ENCODE measurements around the gene ZAR1L. TPM values are rescaled to one million over a fixed set of nuclear protein-coding genes. Genes with fewer than 3 reads are reported as not detected.

ZAR1L gene
- total RNA-seq, 1 donor = under 0.01 TPM

GRCh38 chr13:32282096-32282711, 33.0 kb downstream of the ZAR1L start:
- no peak overlapping the region for H3K4me3 ChIP-seq (ENCODE audit: low read depth, low read length)
- DNase-seq (ENCODE audit: low read depth) = no peak
- no peak for TF ChIP-seq CTCF (IDR thresholded peaks at IDR 0.05; ENCODE audit: insufficient read depth, low read depth, low read length)

DNA sequence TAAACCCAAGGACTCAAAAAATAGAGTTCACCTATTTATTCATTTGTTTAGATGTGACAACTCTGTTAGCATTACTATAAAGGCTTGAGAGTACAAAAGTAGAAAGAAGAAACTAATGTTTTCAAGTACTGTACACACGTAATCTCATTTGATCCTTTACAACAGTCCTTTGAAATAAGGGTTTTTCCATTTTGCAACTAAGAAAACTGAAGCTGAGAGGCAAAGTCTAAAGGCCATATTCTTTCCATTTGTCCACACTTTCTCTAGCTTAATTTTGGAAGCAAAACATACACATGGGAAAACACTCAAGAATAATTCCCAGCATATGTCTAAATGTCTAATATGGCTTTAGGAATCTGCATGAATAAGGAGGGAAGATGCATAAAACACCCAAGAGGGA, 34.1 kb downstream of the ZAR1L start:
- no peak for DNase-seq (ENCODE audit: low read depth)
- no peak overlapping the region for H3K4me3 ChIP-seq (ENCODE audit: low read depth, low read length)
- TF ChIP-seq CTCF (IDR thresholded peaks at IDR 0.05; ENCODE audit: insufficient read depth, low read depth, low read length) = no peak

GRCh38 chr13:32278426-32278825, 36.7 kb downstream of the ZAR1L start:
- no peak overlapping the region for H3K4me3 ChIP-seq (ENCODE audit: low read depth, low read length)
- no peak for TF ChIP-seq CTCF (IDR thresholded peaks at IDR 0.05; ENCODE audit: insufficient read depth, low read depth, low read length)
- DNase-seq (ENCODE audit: low read depth) = peak; percentile 22

DNA sequence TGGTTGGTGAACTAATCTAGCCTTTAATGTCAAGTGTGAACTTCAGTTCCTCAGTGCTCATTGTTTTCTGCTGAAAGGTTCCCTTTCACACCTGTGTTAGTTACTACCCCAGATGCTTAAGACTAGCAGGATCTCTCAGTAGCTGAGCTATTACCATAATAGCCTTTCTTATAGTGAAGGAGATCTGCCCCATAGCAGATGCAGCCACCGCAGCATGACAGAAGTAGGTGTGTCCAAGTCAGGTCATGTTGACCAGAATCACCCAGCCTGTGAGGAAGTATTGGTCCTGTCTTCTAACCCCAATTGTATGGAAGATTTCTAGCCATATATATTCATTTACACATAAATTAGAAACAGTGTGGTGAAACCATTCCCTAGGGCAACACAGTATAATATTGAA, 37.3 kb downstream of the ZAR1L start:
- H3K4me3 ChIP-seq (ENCODE audit: low read depth, low read length) = no peak overlapping the region
- DNase-seq (ENCODE audit: low read depth) = no peak
- no peak for TF ChIP-seq CTCF (IDR thresholded peaks at IDR 0.05; ENCODE audit: insufficient read depth, low read depth, low read length)

DNA sequence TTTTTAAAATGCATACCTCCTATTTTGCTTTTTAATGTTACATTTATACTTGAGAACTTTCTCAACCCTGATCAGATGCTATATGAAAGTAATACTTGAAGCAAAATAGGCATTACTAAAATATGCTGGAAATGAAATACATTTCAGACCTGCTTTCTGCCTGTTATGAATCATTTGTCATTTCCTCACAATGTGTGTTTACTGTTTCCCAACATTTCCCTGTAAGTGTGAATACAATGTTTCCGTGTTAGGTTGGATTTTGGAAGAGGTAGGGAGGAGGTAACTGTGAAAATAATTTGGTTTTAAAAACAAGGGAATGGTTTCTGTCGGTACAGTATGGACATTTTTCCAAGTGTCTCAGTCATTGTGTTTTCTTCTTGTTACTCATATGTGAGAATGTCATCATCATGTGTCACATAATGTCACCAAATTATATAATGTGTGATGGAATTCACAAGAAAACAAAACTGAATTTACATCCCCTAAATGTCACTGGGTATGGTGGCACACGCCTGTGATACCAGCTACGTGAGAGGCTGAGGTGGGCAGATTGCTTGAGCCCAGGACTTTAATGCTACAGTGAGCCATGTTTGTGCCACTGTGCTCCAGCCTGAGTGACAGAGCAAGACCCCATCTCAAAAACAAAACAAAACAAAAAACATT, 43.0 kb downstream of the ZAR1L start:
- no peak for TF ChIP-seq CTCF (IDR thresholded peaks at IDR 0.05; ENCODE audit: insufficient read depth, low read depth, low read length)
- H3K4me3 ChIP-seq (ENCODE audit: low read depth, low read length) = no peak overlapping the region
- DNase-seq (ENCODE audit: low read depth) = peak; percentile 7

- H3K4me3 ChIP-seq (ENCODE audit: low read depth, low read length) = no peak overlapping the region
- TF ChIP-seq CTCF (IDR thresholded peaks at IDR 0.05; ENCODE audit: insufficient read depth, low read depth, low read length) = peak; percentile 50
- no peak for DNase-seq (ENCODE audit: low read depth)
Measured at GRCh38 chr13:32267836-32268439, 47.2 kb downstream of the ZAR1L start.
